ENCODE results near the gene SLCO1B3. TPM values are rescaled to one million over a fixed set of nuclear protein-coding genes. Genes with fewer than 3 reads are reported as not detected.

Gene SLCO1B3
- total and polyA plus RNA-seq, 4 donors: 33.1 to 274 (median 162) TPM

DNA sequence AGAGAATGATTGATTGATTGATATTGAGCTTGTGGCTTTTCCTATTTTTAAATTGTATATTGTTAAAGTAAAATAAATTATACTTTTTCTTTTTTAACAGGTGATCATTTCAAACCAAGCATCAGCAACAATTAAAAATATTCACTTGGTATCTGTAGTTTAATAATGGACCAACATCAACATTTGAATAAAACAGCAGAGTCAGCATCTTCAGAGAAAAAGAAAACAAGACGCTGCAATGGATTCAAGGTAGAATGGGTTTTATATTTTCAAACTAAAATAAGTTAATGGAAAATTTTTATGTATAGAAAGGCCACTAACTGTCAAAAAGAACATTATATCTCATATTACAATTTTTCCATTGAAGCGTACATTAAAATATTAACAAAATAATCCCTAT, 5.1 kb downstream of the SLCO1B3 start:
- Histone ChIP-seq H3K4me3 (ENCODE audit: low read depth in 1 of 3, low read length in 3 of 3) (no peak overlapping the region), H3K27me3 (ENCODE audit: control insufficient read depth in 4 of 4, insufficient read depth in 4 of 4, low read length in 3 of 4) (no peaks in the 10 kb centered on the region), H3K9me3 (ENCODE audit: control insufficient read depth in 4 of 4, low read length in 3 of 4) (no peaks in the 10 kb centered on the region), H3K27ac (ENCODE audit: low read depth in 1 of 2, low read length in 2 of 2) (no peak overlapping the region), H3K9ac (ENCODE audit: low read depth in 1 of 2, low read length in 2 of 2) (no peak overlapping the region), H3K36me3 (ENCODE audit: control insufficient read depth in 4 of 4, insufficient read depth in 3 of 4, low read depth in 1 of 4, low read length in 3 of 4) (peaks cover 0 to 4% (median 2%) of the 10 kb centered on the region in 4 donors), H3K4me1 (ENCODE audit: control insufficient read depth in 4 of 4, insufficient read depth in 4 of 4, low read length in 3 of 4) (peaks cover 0 to 7% (median under 1%) of the 10 kb centered on the region in 4 donors)
- TF ChIP-seq JUND (IDR thresholded peaks at IDR 0.05) (no peak), NR2F2 (IDR thresholded peaks at IDR 0.05) (no peak), TAF1 (conservative IDR thresholded peaks at IDR 0.05) (no peak), YY1 (IDR thresholded peaks at IDR 0.05) (no peak), EGR1 (IDR thresholded peaks at IDR 0.05; ENCODE audit: low read depth in 2 of 2) (no peak), FOXA1 (IDR thresholded peaks at IDR 0.05) (no peak), RAD21 (IDR thresholded peaks at IDR 0.05) (no peak), RXRA (IDR thresholded peaks at IDR 0.05) (no peak), FOXA2 (IDR thresholded peaks at IDR 0.05) (no peak), HNF4G (IDR thresholded peaks at IDR 0.05) (no peak), GABPA (IDR thresholded peaks at IDR 0.05 in 1 of 2, conservative IDR thresholded peaks at IDR 0.05 in 1 of 2) (no peak), SP1 (IDR thresholded peaks at IDR 0.05) (no peak), HNF4A (conservative IDR thresholded peaks at IDR 0.05) (no peak)
- TF ChIP-seq, protein P1, sequence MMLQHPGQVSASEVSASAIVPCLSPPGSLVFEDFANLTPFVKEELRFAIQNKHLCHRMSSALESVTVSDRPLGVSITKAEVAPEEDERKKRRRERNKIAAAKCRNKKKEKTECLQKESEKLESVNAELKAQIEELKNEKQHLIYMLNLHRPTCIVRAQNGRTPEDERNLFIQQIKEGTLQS (IDR thresholded peaks at IDR 0.05): no peak
- TF ChIP-seq, protein P2, sequence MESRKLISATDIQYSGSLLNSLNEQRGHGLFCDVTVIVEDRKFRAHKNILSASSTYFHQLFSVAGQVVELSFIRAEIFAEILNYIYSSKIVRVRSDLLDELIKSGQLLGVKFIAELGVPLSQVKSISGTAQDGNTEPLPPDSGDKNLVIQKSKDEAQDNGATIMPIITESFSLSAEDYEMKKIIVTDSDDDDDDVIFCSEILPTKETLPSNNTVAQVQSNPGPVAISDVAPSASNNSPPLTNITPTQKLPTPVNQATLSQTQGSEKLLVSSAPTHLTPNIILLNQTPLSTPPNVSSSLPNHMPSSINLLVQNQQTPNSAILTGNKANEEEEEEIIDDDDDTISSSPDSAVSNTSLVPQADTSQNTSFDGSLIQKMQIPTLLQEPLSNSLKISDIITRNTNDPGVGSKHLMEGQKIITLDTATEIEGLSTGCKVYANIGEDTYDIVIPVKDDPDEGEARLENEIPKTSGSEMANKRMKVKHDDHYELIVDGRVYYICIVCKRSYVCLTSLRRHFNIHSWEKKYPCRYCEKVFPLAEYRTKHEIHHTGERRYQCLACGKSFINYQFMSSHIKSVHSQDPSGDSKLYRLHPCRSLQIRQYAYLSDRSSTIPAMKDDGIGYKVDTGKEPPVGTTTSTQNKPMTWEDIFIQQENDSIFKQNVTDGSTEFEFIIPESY (IDR thresholded peaks at IDR 0.05): no peak
- TF ChIP-seq, protein P3, sequence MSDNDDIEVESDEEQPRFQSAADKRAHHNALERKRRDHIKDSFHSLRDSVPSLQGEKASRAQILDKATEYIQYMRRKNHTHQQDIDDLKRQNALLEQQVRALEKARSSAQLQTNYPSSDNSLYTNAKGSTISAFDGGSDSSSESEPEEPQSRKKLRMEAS (IDR thresholded peaks at IDR 0.05): no peak
- TF ChIP-seq, protein P4, sequence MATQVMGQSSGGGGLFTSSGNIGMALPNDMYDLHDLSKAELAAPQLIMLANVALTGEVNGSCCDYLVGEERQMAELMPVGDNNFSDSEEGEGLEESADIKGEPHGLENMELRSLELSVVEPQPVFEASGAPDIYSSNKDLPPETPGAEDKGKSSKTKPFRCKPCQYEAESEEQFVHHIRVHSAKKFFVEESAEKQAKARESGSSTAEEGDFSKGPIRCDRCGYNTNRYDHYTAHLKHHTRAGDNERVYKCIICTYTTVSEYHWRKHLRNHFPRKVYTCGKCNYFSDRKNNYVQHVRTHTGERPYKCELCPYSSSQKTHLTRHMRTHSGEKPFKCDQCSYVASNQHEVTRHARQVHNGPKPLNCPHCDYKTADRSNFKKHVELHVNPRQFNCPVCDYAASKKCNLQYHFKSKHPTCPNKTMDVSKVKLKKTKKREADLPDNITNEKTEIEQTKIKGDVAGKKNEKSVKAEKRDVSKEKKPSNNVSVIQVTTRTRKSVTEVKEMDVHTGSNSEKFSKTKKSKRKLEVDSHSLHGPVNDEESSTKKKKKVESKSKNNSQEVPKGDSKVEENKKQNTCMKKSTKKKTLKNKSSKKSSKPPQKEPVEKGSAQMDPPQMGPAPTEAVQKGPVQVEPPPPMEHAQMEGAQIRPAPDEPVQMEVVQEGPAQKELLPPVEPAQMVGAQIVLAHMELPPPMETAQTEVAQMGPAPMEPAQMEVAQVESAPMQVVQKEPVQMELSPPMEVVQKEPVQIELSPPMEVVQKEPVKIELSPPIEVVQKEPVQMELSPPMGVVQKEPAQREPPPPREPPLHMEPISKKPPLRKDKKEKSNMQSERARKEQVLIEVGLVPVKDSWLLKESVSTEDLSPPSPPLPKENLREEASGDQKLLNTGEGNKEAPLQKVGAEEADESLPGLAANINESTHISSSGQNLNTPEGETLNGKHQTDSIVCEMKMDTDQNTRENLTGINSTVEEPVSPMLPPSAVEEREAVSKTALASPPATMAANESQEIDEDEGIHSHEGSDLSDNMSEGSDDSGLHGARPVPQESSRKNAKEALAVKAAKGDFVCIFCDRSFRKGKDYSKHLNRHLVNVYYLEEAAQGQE (IDR thresholded peaks at IDR 0.05): no peak
- TF ChIP-seq, protein P5, sequence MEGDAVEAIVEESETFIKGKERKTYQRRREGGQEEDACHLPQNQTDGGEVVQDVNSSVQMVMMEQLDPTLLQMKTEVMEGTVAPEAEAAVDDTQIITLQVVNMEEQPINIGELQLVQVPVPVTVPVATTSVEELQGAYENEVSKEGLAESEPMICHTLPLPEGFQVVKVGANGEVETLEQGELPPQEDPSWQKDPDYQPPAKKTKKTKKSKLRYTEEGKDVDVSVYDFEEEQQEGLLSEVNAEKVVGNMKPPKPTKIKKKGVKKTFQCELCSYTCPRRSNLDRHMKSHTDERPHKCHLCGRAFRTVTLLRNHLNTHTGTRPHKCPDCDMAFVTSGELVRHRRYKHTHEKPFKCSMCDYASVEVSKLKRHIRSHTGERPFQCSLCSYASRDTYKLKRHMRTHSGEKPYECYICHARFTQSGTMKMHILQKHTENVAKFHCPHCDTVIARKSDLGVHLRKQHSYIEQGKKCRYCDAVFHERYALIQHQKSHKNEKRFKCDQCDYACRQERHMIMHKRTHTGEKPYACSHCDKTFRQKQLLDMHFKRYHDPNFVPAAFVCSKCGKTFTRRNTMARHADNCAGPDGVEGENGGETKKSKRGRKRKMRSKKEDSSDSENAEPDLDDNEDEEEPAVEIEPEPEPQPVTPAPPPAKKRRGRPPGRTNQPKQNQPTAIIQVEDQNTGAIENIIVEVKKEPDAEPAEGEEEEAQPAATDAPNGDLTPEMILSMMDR (IDR thresholded peaks at IDR 0.05; ENCODE audit: low read depth, low read length, missing input control): no peak
- DNase-seq (ENCODE audit: low spot score): no peak
- WGBS: 85% methylated on average over 2 of the region's 2 CpGs
